Esophagus mucosa (tissue), 1 donor: ENCODE results near the gene ARID5B. TPM values are rescaled to one million over a fixed set of nuclear protein-coding genes. Genes with fewer than 3 reads are reported as not detected.

Experiments used
- ATAC-seq: fragments of 200-7000 bp; cut with Tn5 transposase; one replicate; pipeline ENCODE4 v1.9.1; 2020
- total RNA-seq: library from RNA; stranded (reverse); gene quantifications from one replicate; pipeline ENCODE4 v1.2.4, GENCODE V29; 2023
- donor health status: DM: yes; HTN: yes; CAD: no.

Gene ARID5B
- total RNA-seq, 1 donor from 2014 or later: 23.4 TPM

DNA sequence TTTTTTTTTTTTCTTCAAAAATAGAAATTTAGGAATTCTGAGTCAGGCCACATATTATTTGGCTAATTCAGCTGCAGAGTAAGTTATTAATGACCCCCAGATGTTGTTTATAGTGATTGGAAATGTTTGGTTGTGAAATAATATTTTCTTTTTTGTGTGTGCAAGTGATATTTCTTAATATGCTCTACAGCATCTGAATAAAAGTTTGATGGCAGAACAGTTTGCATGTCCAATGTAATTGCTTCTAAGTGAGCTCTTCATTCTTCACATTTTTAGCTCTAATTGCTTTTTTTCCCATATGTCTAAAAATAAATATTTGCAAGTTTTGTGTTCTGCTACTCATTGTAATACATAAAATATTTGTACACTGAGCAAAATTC, 116.0 kb downstream of the ARID5B start:
- ATAC-seq: no peak

DNA sequence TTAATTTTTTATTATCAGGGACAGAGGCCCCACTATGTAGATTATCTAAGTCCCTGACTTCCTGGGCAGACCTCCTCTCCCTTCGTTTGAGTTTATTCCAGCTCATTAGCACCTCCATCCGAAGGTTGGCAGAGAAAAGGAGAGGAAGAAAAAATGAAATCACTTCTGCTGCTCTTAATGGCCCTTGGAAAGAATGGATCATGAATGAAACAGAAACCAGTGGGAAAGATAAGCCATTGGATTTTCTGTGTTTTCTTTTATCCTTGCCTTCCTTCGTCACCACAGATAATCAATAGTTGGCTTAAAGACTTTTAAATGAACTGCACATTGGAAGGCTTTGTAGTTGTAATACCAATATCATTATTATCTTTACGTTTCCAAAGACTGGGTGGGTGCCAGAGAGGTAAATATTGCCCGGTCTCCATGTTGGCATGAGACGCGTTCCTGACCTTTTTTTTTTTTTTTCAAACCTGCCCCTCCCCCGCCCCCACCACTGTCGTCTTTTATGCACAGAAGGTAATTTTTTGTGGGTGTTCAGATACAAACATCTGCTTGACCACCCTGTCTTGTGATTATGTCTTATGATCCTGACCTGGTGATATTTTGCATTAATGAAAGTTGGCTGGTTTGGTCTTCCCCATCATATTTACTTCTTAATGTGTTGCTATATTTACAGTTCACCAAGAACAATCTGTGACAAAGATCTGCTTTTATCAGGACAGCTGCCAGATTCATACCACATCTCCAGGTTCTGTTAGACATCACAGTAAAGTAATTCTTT, 116.8 kb downstream of the ARID5B start:
- no peak for ATAC-seq

DNA sequence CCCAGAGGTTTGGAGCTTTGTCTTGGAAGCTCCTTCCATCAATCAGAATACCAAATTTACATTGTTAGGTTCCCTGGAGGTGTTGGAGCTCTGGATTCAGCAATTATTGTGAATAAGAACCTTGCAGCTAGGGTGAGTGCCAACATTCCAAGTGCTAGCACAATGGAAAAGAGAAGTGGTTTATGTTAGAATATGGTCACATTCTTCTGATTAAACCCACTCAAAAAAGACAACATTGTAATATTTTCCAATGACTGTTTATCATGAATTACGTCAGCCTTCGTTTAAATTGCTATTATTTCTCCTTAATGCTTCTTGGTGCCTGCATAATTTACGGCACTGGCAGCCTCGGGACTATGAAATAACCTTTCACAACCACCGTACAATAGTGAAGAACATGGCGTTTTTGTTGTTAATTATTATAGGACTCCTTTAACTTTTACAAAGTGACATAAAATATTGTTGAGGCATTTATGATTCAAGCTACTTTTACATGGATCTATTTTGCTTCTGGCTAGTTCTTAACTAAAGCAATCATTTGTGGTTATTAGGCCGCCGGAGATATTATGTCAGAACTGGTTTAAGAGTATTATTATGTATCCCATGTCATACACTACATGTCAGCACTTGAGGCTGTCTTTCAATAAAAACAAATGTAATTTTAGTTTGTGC, 117.7 kb downstream of the ARID5B start:
- peak; percentile 90 for ATAC-seq

DNA sequence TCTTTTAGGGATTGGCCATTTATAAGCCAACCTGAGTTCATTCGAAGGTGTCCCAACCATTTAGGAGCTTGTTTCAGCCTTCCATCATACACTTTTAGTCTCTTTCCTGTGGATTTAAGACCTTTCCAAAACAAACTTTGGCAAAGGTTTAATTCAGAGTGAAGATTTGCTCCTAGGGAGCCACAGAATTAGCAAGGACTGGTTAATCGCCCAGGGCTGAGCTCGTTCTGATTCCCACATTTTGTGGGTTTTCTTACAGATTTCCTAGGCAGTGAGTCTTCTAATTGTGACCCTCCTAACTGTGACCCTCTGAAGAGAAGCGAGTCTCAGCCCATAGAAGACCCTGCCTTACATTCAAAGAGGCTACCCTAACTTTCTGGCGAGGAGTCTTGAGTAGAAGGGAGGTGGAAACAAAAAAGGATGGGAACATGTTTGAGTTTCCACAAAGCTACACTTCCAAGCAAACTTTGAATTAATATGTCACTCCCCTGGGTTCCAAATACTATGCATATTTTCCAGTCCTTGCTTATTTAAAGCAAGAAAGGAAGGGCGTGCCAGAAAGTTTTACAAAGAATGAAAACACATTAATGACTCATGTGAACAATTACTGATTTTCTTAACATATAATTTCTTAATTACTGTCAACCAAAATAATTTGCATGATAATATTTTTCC, 118.3 kb downstream of the ARID5B start:
- peak; percentile 18 for ATAC-seq

DNA sequence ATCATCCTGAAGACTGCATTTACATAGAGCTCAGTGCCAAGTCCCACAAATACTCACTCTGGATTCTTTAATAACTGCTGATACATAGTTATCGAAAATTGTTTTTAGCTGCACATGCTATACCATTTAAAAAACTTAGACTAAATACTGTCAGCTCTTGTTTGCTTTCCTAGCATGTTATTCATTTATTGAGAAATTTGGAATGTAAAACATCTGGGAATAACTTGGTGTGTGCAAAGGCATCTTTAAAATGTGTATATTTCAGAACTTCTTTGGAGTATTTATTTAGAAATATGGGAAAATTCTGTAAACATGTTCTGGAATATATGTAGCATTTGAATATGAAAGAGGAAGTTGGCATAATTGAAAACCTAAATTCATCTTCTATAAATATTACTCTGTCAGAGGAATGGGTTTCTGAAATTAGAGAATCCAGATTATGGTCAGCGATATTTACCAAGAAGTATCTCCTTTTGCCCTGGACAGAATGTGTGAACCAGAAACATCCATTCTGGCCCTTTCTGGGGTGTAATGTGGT, 119.7 kb downstream of the ARID5B start:
- no peak for ATAC-seq

DNA sequence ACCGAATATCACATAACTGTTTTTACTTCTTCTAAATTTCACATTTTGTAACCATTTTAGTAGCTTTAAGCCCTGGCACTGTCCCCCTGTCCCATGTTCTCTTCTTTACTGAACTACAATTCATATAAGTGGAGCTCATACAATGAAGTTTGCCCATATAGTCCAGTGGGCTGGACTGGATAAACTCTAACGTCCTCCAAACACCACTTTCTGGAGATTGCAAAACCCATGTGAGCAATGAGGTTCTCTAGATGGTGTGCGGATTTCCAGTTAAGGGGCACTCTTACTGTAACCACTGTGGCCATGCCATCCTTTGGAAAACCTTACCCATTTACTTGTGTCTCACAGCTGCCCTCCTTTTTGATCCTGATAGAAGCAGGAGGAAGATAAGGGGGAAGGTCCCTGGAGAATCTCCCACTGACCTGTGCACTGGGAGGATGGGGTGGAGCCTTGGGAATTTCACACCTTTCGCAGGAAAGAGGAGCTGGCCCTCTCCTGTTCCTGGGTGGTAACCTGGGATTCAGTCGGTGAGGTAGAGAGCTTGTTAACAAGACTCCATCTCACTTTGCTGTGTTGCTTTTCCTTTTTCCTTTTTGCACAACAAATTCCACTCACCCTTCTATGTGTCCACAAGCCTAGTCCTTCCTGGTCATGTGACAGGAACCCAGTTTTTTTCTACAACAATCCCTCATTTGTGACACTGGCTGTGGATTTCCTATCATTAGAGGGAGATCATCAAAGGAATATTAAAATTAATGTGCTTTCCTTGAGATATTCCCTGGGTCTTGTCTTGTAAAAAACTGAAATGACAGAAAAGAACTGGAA, 120.7 kb downstream of the ARID5B start:
- ATAC-seq: no peak

DNA sequence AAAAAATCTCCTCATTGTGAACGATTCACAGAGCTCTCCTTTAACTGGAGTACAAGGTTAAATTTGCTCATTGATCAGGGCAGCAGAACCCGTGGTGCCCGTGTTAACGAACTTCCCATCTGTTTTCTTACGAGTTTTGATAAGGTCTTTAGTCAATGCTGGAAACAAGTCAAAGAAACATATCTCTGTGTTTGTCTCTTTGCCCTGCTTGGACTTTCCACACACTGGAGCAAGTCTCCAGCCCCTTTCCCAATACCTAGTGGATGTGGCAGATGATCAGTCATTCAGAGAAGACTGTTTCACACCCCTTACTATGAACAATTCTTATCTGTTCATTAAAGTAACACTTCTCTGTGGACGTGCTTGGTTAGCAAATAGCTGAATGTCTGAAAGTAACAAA, 121.3 kb downstream of the ARID5B start:
- no peak for ATAC-seq

DNA sequence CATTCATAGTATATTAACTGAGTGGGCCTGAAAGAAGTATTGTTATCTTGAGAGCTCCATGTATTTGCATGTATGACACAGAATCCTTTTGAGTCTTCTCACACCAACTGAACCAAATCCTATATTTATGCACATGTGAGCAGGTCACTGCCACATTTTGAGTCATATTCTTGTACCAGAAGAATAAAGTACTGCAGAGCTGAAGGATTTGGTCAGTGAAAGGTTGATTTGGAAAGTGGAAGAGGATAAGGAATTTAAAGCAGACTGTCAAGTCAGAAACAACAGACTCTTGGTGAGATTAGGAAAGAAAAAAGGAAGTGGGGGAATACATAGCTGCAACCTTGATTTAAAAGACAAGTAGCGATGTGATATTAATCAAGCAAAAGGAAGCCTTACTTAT, 121.8 kb downstream of the ARID5B start:
- no peak for ATAC-seq

DNA sequence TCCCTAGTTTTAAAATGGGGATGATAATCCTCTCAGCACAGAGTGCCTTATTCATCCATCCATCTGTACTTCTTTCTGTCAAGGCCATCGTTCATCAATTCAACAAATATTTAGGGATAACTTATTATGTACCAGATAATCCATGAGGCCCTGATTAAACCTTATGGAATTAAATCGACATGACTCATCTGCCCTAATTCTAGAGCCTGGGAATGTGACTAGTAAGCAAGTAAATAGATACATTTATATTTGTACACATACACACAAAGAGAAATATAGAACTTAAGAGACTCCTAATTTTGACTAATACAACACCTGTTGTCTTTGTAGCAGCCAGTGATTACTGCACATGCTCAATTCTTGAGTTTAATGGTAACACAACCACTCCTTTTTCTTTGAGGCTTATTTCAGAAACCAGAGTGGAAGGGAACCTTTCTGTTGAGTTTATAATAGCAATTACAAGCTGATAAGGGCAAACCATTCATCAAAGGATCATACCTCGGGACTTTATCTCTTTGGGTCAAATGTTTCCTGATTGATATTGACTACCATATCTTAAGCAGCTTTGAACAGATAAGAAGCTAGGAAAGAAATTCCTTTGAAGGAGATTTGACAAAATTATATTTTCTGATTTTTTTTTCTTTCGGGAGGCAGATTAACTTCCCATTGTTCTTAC, 122.7 kb downstream of the ARID5B start:
- ATAC-seq: no peak

DNA sequence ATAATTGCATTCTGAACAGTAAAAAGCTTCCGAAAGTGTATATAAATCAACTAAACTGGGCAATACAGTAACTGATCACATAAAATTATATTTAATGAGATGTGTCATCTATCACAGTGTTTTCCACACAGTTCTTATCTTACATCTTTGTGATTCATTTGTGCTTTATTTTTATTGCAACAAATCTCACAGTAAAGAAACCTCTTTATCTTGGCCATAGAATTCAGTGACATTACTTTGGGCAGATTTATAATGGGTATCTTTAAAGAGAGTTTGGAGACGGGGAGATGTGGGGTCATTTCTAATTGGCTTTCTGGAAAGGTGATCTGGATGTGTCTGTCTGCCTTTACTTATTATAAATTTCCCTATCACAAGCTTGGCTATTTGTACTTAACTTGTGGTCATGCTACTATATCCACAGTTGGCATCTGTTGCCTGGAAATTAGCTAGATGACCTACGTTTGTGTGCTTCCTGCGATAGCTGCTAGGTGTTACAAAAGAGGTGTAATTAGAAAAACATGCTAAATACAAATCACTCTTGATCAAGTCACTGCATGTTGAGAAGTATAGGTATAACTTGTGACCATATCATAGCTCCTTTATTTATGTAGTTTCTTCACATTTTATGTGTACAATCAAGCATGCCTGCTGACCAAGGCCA, 123.8 kb downstream of the ARID5B start:
- peak; percentile 32 for ATAC-seq

DNA sequence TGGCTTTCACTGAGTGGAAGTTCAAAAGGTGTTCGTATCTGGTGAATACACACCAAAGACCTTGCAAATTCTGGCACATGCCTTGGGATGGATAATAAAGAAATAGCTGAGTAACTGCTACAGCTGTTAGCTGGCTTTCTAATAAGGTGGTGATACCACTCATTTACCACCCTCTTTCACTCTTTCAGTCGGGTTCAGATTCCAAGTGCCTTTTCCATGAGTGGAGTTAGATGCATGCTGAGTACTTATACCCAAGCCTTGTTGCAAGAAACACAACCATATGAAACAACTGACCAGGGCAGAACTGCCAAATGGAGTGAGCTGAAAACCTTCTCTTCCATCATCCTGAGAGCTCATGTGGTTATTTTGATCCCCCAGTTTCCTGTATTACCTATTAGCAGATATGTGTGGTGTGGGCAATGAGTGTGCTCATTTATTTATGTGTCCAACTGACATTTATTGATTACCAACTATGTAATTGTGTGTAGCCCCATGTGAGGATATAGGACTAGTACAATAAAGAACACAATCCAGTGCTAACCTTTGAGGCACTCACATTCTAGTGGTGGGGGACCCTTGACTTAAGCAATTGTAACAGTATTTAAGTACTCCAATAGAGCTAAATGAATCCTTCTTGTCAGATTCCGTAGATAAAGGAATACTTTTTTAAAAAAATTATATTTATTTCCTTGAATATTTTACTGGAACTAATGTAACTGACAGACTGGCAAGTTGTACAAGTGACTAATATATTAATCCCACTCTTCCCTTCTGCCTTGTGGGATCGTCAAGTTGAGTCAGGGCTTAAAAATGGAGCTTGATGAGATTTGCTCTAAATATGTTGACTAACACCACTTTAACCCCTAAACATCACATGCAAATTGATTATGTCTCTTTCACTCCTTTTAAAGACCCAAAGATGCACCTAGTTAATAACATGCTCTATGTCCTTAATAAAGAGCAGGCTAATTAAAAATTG, 124.7 kb downstream of the ARID5B start:
- ATAC-seq: peak; percentile 79

DNA sequence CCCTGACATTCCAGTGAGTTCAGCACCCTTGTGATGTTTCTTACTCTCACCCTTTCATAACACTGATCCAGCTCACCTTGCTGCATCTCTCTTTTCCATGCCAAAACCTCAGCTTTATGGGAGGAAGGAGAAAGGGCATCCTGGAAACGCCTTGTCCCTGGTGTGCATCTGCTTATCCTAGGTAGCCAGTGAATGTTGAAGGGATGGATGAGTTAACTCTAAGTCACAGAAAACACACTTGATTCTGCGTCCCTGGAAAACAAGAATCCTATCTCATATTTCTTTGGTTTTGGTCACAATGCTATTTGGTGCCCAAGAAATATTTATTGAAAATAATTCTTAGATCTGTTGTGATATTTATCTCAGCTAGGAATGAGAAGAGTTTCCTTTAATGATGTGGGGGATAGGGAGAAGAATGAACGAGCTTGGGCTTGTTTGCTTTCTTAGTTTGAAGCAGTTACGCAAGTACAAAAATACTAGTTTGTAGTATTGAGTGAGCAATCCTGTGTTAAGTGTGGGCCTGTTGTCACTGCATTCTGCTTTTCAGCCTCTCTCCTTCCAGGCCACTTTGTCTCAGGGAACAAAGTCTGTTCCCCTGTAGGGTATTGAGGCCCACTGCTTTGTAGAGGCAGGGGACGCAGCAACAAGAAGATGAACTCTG, 126.5 kb downstream of the ARID5B start:
- ATAC-seq: peak; percentile 78

DNA sequence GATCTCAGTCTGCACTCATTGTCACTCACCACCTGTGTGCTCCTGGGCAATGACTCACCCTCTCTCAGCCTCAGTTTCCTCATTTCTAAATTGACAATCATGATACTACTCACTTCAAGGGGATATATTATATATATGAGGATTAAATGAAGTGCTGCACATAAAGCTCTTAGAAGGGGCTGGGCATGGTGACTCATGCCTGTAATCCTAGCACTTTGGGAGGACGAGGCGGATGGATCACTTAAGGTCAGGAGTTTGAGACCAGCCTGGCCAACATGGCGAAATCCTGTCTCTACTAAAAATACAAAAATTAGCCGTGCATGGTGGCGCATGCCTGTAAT, 127.0 kb downstream of the ARID5B start:
- peak; percentile 70 for ATAC-seq

DNA sequence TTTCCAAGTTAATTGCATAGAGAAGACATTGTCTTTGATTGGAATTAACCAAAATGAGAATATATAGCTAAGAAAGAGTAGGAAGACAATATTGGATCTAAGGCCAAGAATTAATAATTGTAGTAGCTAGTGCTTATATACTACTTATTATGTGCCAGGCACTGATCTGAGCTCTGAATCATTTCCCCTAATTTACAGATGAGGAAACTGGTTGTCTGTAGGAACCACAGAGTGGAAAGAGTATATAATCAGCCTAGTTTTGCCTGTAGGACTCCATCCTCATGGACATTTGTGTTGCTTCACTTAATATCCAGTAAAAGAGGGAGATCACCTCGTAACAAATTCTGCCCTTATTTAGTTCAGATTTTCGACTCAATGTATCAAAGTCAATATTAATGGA, 127.9 kb downstream of the ARID5B start:
- no peak for ATAC-seq

DNA sequence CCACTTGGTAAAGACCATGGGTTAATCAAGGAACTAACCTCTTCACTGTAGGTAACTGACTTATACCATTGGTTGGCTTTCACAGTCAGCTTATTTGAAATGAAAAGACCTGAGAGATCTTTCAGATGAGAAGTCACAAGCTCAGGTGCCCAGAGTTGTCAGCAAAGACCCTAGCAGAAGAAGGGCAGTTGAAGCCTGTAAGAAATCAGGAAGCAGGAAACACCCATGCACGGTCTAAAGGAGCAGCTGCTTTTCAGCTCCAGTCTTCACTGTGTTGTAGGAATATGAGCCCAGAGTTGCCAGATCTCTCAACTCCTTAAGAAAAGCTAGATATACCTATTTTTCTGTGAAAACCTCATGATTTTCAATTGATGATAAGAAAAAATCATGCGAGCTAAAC, 130.0 kb downstream of the ARID5B start:
- no peak for ATAC-seq

DNA sequence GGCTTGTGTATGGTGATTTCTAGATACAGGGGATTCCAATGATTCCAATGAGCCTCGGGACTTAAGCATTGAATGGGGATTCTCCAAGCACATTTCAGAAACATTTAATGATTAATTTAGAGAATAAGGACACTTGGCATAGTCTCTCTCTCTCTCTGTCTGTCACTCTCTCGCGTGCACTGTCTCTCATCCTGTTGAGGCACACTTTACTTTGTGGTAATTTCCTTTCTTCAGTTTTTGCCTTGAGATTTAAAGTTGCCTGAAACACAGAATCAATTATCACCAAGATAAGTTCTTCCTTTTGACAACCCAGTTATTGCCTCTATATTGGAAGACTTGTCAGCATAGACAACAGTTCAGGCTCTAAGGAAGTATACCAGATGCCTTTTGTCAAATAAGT, 131.6 kb downstream of the ARID5B start:
- no peak for ATAC-seq

DNA sequence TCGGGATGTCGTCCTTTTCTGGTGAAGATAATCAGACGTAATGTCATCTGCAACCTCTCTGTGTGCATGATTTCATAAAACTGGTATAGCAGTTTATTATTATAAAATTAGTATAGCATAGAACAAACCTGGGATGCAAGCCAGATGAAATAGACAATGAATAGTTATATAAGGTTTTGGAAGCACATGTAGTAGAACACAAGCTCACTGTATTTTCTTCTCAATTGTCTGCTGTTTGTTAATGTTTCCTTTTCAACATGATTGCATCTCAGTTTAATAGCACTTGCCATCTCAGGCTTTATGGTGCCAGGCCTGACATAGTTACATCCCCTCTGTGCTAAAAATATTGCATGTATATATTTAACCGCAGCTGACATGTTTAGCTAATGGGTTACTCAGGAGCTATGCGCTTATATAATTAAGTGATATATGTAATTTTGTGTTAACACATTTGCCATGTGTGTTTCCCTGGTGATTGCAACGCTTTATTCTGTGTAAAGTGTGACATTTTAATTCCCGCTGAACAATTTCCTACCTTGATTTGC, 132.7 kb downstream of the ARID5B start:
- no peak for ATAC-seq

DNA sequence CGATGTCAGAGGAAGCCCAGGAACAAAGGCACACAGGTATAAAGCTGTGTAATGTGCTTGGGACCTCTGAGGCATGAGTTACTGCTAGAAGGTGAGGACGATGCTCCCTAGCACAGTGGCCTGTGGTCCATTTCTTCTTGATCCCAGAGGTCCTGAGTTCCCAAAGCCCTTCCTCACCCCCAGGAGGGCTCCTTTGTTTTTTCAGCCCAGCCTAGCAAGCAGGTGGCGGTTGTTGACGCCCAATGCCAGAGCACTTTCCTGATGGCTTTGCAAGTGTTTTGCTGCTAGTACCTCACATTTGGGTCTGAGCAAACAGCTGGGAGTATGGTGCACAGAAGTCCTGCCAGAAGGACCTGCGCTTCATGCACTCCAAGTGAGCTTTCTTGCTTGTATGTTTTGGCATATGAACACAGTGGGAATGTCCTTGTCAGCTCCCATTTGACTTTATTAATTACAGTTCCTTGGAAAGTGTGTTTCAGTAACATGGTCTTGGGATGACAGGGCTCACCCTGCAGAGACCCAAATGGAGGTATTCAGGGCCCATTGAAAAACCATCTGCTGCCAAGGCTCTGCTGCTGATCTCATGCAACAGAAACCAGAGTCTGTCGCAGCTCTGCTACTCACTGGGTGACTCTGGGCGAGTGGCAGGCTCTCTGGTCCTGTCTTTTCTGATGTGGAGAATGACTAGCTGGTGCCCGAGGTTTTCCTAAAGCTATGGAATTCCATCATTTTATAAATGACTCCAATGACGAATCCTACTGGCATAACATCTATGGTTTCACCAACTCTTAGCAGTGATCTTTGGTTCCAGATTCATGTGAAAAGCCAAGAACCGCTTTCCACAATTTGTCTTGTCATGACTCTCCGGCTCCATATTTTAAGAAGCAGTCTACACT, 134.9 kb downstream of the ARID5B start:
- ATAC-seq: peak; percentile 16
